NCI-H1436 treated with DMSO at 0.1 percent for 48 hours (cell line): Measurements from ENCODE around the gene SCN1B.
"Not testable (repeated sequence)": the region's sequence is repeated elsewhere in the genome, so short reads cannot be mapped to it uniquely, and the experiment has no call there.

Source experiments
- DNase-seq: peaks from one replicate; lab custom pipeline; 2025; lab: John Stamatoyannopoulos, UW

The SCN1B gene

GRCh38 chr19:35017507-35017906 lies 12.8 kb upstream of the SCN1B start:
- DNase-seq, result no peak

- no peak for DNase-seq
These were observed 11.9 kb upstream of the SCN1B start for GRCh38 chr19:35018379-35018778.

- no peak for DNase-seq
These were observed 11.1 kb upstream of the SCN1B start for GRCh38 chr19:35019144-35019543.

GRCh38 chr19:35021016-35021415 lies 9.3 kb upstream of the SCN1B start:
- no peak for DNase-seq

- DNase-seq, result no peak
These were observed 8.7 kb upstream of the SCN1B start for GRCh38 chr19:35021596-35021995.

- no peak for DNase-seq
These were observed 7.8 kb upstream of the SCN1B start for GRCh38 chr19:35022460-35022859.

GRCh38 chr19:35023428-35023827 lies 6.8 kb upstream of the SCN1B start:
- DNase-seq, result no peak

GRCh38 chr19:35024095-35024494 lies 6.2 kb upstream of the SCN1B start:
- no peak for DNase-seq

- DNase-seq, result no peak
These were observed 4.3 kb upstream of the SCN1B start for GRCh38 chr19:35025969-35026368.

GRCh38 chr19:35026418-35026817 lies 3.9 kb upstream of the SCN1B start:
- DNase-seq, result no peak

- DNase-seq, result no peak
These were observed 3.3 kb upstream of the SCN1B start for GRCh38 chr19:35027009-35027408.

- no peak for DNase-seq
These were observed 2.2 kb upstream of the SCN1B start for GRCh38 chr19:35027851-35028599.

- not testable (repeated sequence) for DNase-seq
These were observed 1.7 kb upstream of the SCN1B start for GRCh38 chr19:35028600-35028885.

- not testable (repeated sequence) for DNase-seq
These were observed 964 bp upstream of the SCN1B start for GRCh38 chr19:35029275-35029736.

GRCh38 chr19:35029737-35030256 lies 473 bp upstream of the SCN1B start:
- DNase-seq, result no peak

GRCh38 chr19:35031072-35031881 lies 1.0 kb downstream of the SCN1B start:
- no peak for DNase-seq

GRCh38 chr19:35032356-35032865 lies 2.1 kb downstream of the SCN1B start:
- DNase-seq, result no peak

GRCh38 chr19:35033067-35034004 lies 3.1 kb downstream of the SCN1B start:
- DNase-seq, result no peak

GRCh38 chr19:35034005-35034502 lies 3.8 kb downstream of the SCN1B start:
- DNase-seq, result no peak

- DNase-seq, result no peak
These were observed 4.5 kb downstream of the SCN1B start for GRCh38 chr19:35034588-35035382.
